Activated CD4-positive, CD25-positive, alpha-beta regulatory T cell treated with anti-CD3 and anti-CD28 coated beads, Interleukin-2, amount 50 U/mL, for 72 hours (primary cell): ENCODE data around the gene LMO2.
"Not testable (repeated sequence)": the region's sequence is repeated elsewhere in the genome, so short reads cannot be mapped to it uniquely, and the experiment has no call there.

Experiments
- DNase-seq: peaks from one replicate; pipeline ENCODE4 v3.0.0; 2021

The LMO2 gene

DNA sequence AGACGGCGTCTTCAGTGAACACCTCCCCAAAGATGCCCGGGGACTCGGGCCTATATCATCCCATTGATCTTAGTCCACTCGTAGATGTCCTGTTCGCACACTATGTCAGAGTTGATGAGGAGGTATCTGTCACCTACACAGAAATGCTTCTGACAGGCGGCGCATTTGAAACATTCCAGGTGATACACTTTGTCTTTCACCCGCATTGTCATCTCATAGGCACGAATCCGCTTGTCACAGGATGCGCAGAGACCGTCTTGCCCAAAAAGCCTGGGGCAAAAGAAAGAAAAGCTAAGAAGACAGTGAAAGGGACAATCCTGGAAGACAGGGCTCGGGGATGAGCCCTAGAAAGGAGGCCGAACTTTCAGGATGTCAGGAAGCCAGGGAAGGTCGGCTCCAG lies 32.6 kb downstream of the LMO2 start:
- no peak for DNase-seq

- DNase-seq = peak; percentile 75
Observed at GRCh38 chr11:33857933-33858371, 33.9 kb downstream of the LMO2 start.

DNA sequence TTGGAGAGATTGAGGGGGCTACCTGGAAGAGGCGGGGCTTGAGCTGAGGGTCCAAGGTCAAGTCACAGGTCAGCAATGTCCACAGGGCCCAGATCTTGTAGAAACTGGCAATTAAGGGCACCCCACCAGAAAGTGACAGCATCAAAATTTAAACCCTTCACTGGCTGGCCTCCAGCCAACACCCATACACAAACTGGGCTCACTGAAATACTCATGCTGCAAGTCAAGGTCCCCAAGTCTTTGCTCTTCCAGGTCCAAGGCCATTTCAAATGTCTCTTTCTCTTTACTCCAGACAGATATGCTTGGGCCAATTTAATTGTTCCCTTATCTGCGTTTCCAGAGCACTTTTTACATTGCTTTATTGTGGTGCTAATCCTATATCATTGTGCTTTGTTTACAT lies 36.4 kb downstream of the LMO2 start:
- no peak for DNase-seq

DNA sequence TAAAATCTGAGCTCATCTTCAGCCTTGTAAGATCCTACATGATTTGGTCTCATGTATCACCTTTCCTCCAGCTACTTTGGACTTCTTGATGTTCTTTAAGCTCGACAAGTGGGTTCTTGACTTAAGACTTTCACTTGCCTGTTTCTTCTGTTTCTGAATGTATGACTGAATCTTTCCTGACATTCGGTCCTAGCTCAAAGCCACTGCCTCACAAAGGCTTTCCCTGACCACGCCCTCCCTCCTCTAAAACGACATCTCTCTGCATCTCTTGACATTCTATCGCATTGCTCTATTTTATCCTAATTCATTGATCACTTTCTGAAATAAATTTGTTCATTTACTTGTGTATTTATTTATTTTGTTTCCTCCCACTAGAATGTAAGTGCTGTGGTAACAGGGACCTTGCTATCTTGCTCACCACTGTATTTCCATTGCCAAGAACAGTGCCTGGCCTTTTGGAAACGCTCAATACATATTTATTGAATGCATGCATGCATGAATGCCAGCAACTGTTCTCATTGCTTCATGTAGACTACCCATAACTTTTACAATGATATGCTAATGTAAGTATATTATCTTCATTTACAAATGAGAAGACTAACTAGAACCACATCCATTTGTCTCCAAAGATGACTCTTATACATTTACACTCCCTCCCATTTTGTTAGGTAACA lies 43.0 kb downstream of the LMO2 start:
- no peak for DNase-seq

GRCh38 chr11:33847251-33847650 lies 44.6 kb downstream of the LMO2 start:
- DNase-seq = no peak

- DNase-seq = no peak
Observed at GRCh38 chr11:33844236-33844635, 47.6 kb downstream of the LMO2 start.

- DNase-seq = no peak
Observed at GRCh38 chr11:33843018-33843417, 48.9 kb downstream of the LMO2 start.

DNA sequence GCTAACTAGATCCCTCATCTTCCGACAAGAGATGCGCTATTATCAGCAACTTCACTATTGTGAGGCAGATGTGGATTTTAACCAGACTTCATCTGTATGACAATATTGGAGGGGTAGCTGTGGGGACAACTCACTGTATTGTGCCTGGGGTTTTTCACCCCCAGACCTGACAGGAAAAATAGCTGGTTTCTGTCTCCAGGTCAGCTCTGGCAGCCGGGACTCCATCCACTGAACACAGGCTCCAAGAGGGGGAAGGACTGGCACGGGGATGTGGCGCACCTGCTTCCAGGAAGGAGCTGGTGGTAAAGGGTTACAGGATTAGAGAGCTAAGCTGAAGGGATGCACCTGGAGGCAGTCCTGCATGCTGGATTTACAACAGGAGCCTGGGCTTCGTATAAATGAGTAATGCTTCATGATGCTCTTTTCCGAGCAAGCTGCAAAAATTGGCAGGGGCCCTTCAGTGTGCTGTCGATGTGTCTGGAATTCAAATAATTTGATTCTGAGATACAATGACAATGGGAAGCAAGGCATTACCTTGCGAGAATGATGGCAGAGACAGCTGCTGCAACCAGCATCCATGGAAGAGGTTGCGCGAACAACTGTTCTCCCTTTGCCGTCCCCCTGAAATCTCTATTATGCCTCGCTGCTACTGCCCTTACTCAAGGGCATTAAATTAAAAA lies 49.5 kb downstream of the LMO2 start:
- no peak for DNase-seq

GRCh38 chr11:33838234-33838633 lies 53.6 kb downstream of the LMO2 start:
- not testable (repeated sequence) for DNase-seq

DNA sequence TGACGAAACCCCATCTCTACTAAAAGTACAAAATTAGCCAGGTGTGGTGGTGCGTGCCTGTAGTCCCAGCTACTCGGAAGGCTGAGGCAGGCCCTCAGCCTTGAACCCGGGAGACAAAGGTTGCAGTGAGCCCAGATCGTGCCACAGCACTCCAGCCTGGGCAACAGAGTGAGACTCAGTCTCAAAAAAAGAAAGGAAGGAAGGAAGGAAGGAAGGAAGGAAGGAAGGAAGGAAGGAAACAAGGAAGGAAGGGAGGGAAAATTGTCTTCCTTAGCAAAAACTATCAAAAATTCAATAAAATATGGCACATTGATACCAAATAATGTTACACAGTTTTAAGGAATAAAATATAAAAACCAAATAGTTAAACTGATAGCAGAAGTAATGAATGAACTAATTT lies 54.5 kb downstream of the LMO2 start:
- DNase-seq = not testable (repeated sequence)

DNA sequence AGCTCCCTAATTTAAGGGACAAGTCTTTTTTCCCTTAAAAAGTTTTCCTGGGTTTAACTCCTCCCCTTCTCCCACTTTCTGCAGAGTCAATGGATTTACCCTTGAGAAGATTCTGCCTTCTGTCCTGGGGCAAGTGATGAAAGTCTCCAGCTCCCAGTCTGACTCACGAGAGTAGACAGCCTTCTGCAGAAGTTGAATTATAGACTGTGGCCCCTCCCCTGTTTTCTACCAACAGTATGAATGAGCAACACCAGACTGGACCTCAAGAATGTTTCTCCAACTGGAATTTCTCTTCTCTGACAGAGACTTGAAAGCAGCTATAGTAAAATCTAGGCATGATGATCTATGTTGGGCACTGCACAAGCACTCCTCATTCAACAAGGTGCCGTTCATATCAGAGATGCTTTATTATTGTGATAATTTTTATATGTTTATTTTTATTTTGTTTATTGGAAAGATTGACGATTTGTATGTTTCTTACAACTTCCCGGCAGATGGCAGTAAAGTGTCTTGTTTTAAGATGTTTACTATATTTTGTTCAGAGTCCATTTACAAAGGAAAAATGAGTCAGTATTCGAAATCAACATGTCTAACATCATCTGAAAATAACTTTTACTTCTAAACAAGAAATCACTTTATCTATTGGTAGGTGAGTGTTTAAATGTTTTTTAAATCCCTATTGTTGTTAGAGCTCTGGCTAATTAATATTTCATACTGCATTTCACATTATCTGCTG lies 56.6 kb downstream of the LMO2 start:
- no peak for DNase-seq

- no peak for DNase-seq
Observed at GRCh38 chr11:33832676-33833075, 59.2 kb downstream of the LMO2 start.

- no peak for DNase-seq
Observed at GRCh38 chr11:33830903-33831648, 60.8 kb downstream of the LMO2 start.

GRCh38 chr11:33829430-33830141 lies 62.3 kb downstream of the LMO2 start:
- DNase-seq = no peak

- no peak for DNase-seq
Observed at GRCh38 chr11:33828604-33829429, 63.1 kb downstream of the LMO2 start.

DNA sequence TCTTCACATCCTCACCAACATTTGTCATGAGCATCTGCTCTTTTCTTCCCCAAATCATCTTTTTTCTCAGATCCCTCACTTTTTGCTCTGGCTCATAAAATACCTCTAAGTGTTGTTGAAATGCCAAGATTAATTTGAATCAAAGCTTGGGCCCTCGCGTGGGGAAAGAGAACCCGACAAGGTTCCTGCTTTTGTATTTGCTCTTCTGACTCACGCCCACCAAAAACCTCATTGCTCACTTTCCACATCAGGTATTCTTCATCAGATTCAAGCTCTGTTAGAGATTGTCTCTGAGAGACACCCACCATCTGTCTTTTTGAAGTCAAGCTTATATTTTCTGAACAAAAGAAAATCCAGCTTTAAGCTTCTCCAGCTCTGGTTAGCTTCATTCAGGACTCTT lies 64.7 kb downstream of the LMO2 start:
- no peak for DNase-seq

GRCh38 chr11:33825854-33826560 lies 65.9 kb downstream of the LMO2 start:
- no peak for DNase-seq

- not testable (repeated sequence) for DNase-seq
Observed at GRCh38 chr11:33822981-33823380, 68.9 kb downstream of the LMO2 start.

DNA sequence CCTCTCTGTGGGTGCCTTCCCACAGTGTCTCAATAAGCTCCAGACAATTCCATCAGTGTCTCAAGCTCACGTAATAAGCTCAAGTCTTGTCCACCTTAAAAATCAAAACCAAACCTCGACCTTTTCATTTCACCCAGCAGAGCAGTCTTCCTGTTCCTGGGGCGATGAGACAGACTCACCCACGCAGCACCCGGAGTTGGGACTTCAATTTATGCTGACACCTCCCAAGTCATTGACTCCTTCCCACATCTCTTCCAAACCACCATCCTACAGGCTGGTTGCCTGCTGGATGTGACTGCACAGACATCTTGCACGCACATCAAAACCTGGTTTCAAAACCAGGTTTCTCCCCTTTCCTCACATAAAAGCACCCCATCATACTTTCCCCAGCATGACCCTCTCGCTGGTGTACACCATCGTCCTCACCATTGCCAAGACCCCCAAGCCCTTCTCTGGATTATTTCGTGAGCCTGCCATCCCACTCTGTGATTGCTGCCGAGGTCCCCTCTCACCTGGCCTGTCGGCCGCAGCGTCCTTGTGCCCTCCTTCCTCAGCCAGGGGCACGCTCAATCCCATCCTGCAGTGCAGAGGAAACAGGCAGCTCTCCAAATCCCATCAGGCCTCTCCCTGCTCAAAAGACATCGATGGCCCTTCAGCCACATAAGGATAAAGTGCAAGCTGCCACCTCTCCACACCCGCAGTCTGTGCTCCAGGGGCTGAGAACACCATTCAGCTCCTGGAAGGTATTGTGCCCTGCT lies 72.4 kb downstream of the LMO2 start:
- no peak for DNase-seq
